OCI-LY7 (cell line): ENCODE data around the gene FANCB.

Experiments used
- CTCF ChIP-seq: fragments of 200-600 bp; sonication (generic); conservative IDR thresholded peaks from 2 replicates; pipeline ENCODE4 v1.5.1; 2014; ENCODE audit warnings: mild to moderate bottlenecking, antibody characterized with exemption, low read length, moderate library complexity, mixed read lengths
- EZH2phosphoT487 ChIP-seq: fragments of 200-600 bp; sonication (generic); IDR thresholded peaks from 2 replicates; pipeline ENCODE4 v1.6.1; 2018; ENCODE audit warnings: low read depth, borderline replicate concordance, mild to moderate bottlenecking, mixed run types, antibody characterized with exemption, low read length, moderate library complexity, mixed read lengths

- TF ChIP-seq CTCF (no peak), EZH2phosphoT487 (no peak)
Observed at GRCh38 chrX:14873676-14874049, 794 bp upstream of the FANCB start.
